Heart left ventricle (tissue), 16 donors: ENCODE results near the gene RPTOR. TPM values are rescaled to one million over a fixed set of nuclear protein-coding genes. Genes with fewer than 3 reads are reported as not detected.

Experiments
- ATAC-seq, 4 donors: fragments of 200-7000 bp; cut with Tn5 transposase; one replicate each; pipeline ENCODE4 v1.9.1; 2020 to 2022; ENCODE audit warnings: moderate library complexity in 4 of 4, mild to moderate bottlenecking in 3 of 4, moderate number of reproducible peaks in 1 of 4
- DNase-seq, 5 donors: peaks; one replicate each; pipeline ENCODE4 v3.0.0-alpha.2; 2020
- H3K27ac ChIP-seq, 12 donors: fragments of 200-600 bp; sonication (generic) in 4 of 12; one replicate each; pipeline versions ENCODE4 v1.5.0 to v1.8.0; 2016 to 2022; ENCODE audit warnings: mild to moderate bottlenecking in 2 of 12
- H3K27me3 ChIP-seq, 9 donors: fragments of 200-600 bp; sonication (generic) in 2 of 9; one replicate each; pipeline versions ENCODE4 v1.5.1 to v1.8.0; 2016 to 2022; ENCODE audit warnings: mild to moderate bottlenecking in 3 of 9
- H3K36me3 ChIP-seq, 9 donors: fragments of 200-600 bp; sonication (generic) in 2 of 9; one replicate each; pipeline versions ENCODE4 v1.5.0 to v1.8.0; 2018 to 2022; ENCODE audit warnings: mild to moderate bottlenecking in 2 of 9
- H3K4me1 ChIP-seq, 12 donors: fragments of 200-600 bp; sonication (generic) in 4 of 12; one replicate each; pipeline versions ENCODE4 v1.5.0 to v1.8.0; 2016 to 2022; ENCODE audit warnings: mild to moderate bottlenecking in 3 of 12
- H3K4me3 ChIP-seq, 12 donors: fragments of 200-600 bp; sonication (generic) in 4 of 12; one replicate each; pipeline versions ENCODE4 v1.5.0 to v1.8.0; 2017 to 2022; ENCODE audit warnings: mild to moderate bottlenecking in 9 of 12, moderate library complexity in 4 of 12
- H3K9me3 ChIP-seq, 12 donors: fragments of 200-600 bp; sonication (generic) in 4 of 12; one replicate each; pipeline versions ENCODE4 v1.5.0 to v1.8.0; 2016 to 2022; ENCODE audit warnings: mild to moderate bottlenecking in 1 of 12
- CTCF ChIP-seq, 12 donors: fragments of 200-600 bp; sonication (generic) in 4 of 12; IDR thresholded peaks; one replicate each; pipeline versions ENCODE4 v1.5.0 to v1.8.0; 2018 to 2022; ENCODE audit warnings: antibody characterized with exemption in 12 of 12, mild to moderate bottlenecking in 5 of 12
- POLR2A ChIP-seq, 2 donors: fragments of 450-650 bp; IDR thresholded peaks; one replicate each; pipeline ENCODE4 v1.6.1; 2017; ENCODE audit warnings: antibody characterized with exemption in 2 of 2, mild to moderate bottlenecking in 2 of 2, moderate library complexity in 2 of 2
- WGBS, 4 donors: extraction: QIAGEN DNeasy Blood & Tissue Kit in 2 of 4; methylation state at CpG; one replicate each; pipeline versions ENCODE4 v1.1.5 to v1.1.7; 2013 to 2018; 5-methylcytosine and 5-hydroxymethylcytosine counted together
- intact Hi-C, 10 donors: fragments of 100-400 bp; cut with DNase I; formaldehyde crosslinking; loops; one replicate each; pipeline versions ENCODE4 v1.11.1 to v1.14.2; 2022
- polyA plus RNA-seq, 2 donors: library from polyadenylated mRNA; stranded (reverse); fragments of 200-250 nt; gene quantifications; one replicate each; pipeline ENCODE4 v1.2.3, GENCODE V29; 2013
- total RNA-seq, 9 donors: library from RNA; depleted of rRNA in 2 of 9; stranded (reverse); fragments of >200 nt in 2 of 9; fragmentation: NEBNext Ultra II Directional in 3 of 9; extraction: Animal tissue kit (Norgen Biotek cat#: 25700) in 3 of 9; gene quantifications; one replicate each; pipeline versions ENCODE4 v1.1.0 to v1.2.4, GENCODE V29; 2016 to 2023
- donor health status: ischemic (EF 13 %, LVEDD 7.1; RV severe dilation, severe dysfunction).
- donor health status: healthy with polysubstance abuse.
- donor health status: DM: no; HTN: yes; CAD: no.
- donor health status: DM: no; HTN: no; CAD: no.
- donor health status: ischemic (EF 25% LVEDD 6.9; RV normal size, moderate dysfunction).
- donor health status: ischemic (EF 25% LVEDD 5.7; RV mildly dilated, moderate dysfunction).
- donor health status: healthy.
- donor health status: DM: yes; HTN: yes; CAD: no.
- donor health status: ischemic (EF 35%, LVEDD 5.7; RV mildly dilated, moderate dysfunction).
- donor health status: nonischemic (EF 11% LVEDD 7.7; RV severe dilation, severe dysfunction).
- donor health status: DM: yes; HTN: yes; CAD: no.
- donor health status: PGD.
- donor health status: ischemic (EF 29% LVEDD 5.4; RV normal size, mild dysfunction).
- donor health status: nonischemic (EF 23%, LVEDD 6.1; RV moderate dilation, normal function).

Gene RPTOR
- total and polyA plus RNA-seq, 11 donors, result 14.7 to 31.7 (median 26.0) TPM

- TF ChIP-seq POLR2A (IDR thresholded peaks at IDR 0.05) (no peak), CTCF (IDR thresholded peaks at IDR 0.05) (no peak)
- H3K27ac ChIP-seq, result no peak overlapping the region
- intact Hi-C loops, result no loop called here
- H3K4me1 ChIP-seq, result peaks cover 0 to 27% (median 5%) of the 10 kb centered on the region in 12 donors
- WGBS, 4 donors, result 87 to 92% (median 90%) methylated on average over 14 to 28 of the region's 28 CpGs
- no peak for DNase-seq
- H3K36me3 ChIP-seq, result no peaks in the 10 kb centered on the region
- H3K9me3 ChIP-seq, result no peaks in the 10 kb centered on the region
- no peak for ATAC-seq
- no peak overlapping the region for H3K4me3 ChIP-seq
- no peaks in the 10 kb centered on the region for H3K27me3 ChIP-seq
These were observed 149.7 kb downstream of the RPTOR start for GRCh38 chr17:80694085-80694991.

GRCh38 chr17:80694992-80695912, 150.6 kb downstream of the RPTOR start:
- H3K27ac ChIP-seq, result no peak overlapping the region
- ATAC-seq, result peak in 1 of 4 donors; percentile 10
- intact Hi-C loops, result no loop called here
- H3K4me1 ChIP-seq, result peaks cover 0 to 27% (median 5%) of the 10 kb centered on the region in 12 donors
- no peaks in the 10 kb centered on the region for H3K27me3 ChIP-seq
- DNase-seq, result no peak
- H3K4me3 ChIP-seq, result no peak overlapping the region
- no peaks in the 10 kb centered on the region for H3K36me3 ChIP-seq
- WGBS, 4 donors, result 79 to 82% (median 81%) methylated on average over 26 to 28 of the region's 28 CpGs
- TF ChIP-seq CTCF (IDR thresholded peaks at IDR 0.05) (no peak), POLR2A (IDR thresholded peaks at IDR 0.05) (no peak)
- H3K9me3 ChIP-seq, result no peaks in the 10 kb centered on the region

- ATAC-seq (no peak), DNase-seq (no peak)
- Histone ChIP-seq H3K9me3 (no peaks in the 10 kb centered on the region), H3K4me1 (peaks cover 0 to 27% (median 5%) of the 10 kb centered on the region in 12 donors), H3K36me3 (no peaks in the 10 kb centered on the region), H3K27me3 (no peaks in the 10 kb centered on the region), H3K4me3 (no peak overlapping the region), H3K27ac (no peak overlapping the region)
- intact Hi-C loops, result no loop called here
- 43 to 75% (median 53%) methylated on average over 4 of the region's 4 CpGs for WGBS, 4 donors
- no peak for TF ChIP-seq POLR2A (IDR thresholded peaks at IDR 0.05)
- TF ChIP-seq CTCF (IDR thresholded peaks at IDR 0.05), result no peak
These were observed 151.3 kb downstream of the RPTOR start for GRCh38 chr17:80695979-80696378.

- intact Hi-C loops, result no loop called here
- no peaks in the 10 kb centered on the region for H3K36me3 ChIP-seq
- no peak for ATAC-seq
These were observed 151.8 kb downstream of the RPTOR start for GRCh38 chr17:80696456-80696855.

More at GRCh38 chr17:80696456-80696855, 151.8 kb downstream of the RPTOR start:
- no peak for DNase-seq
- Histone ChIP-seq H3K9me3 (no peaks in the 10 kb centered on the region), H3K27ac (no peak overlapping the region), H3K4me3 (no peak overlapping the region), H3K27me3 (no peaks in the 10 kb centered on the region), H3K4me1 (peaks cover 0 to 27% (median 5%) of the 10 kb centered on the region in 12 donors)
- 84 to 89% (median 86%) methylated on average over 13 to 14 of the region's 14 CpGs for WGBS, 4 donors
- TF ChIP-seq POLR2A (IDR thresholded peaks at IDR 0.05) (no peak), CTCF (IDR thresholded peaks at IDR 0.05) (no peak)
